ENCODE data around the gene CCDC112. TPM values are rescaled to one million over a fixed set of nuclear protein-coding genes. Genes with fewer than 3 reads are reported as not detected.

Gene CCDC112
- total RNA-seq, 1 donor from 2014 or later = 8.4 TPM

- no peak for DNase-seq (ENCODE audit: low spot score)
Measured at GRCh38 chr5:115319007-115319406, 22.6 kb upstream of the CCDC112 start.

GRCh38 chr5:115317736-115318135, 21.3 kb upstream of the CCDC112 start:
- no peak for DNase-seq (ENCODE audit: low spot score)

- no peak for DNase-seq (ENCODE audit: low spot score)
Measured at GRCh38 chr5:115317320-115317719, 20.9 kb upstream of the CCDC112 start.

- DNase-seq (ENCODE audit: low spot score) = no peak
Measured at GRCh38 chr5:115313632-115314031, 17.2 kb upstream of the CCDC112 start.

- DNase-seq (ENCODE audit: low spot score) = no peak
Measured at GRCh38 chr5:115313052-115313451, 16.6 kb upstream of the CCDC112 start.

GRCh38 chr5:115309751-115310370, 13.4 kb upstream of the CCDC112 start:
- peak; percentile 47 for DNase-seq (ENCODE audit: low spot score)

- no peak for DNase-seq (ENCODE audit: low spot score)
Measured at GRCh38 chr5:115308815-115309214, 12.4 kb upstream of the CCDC112 start.

- no peak for DNase-seq (ENCODE audit: low spot score)
Measured at GRCh38 chr5:115306011-115306536, 9.6 kb upstream of the CCDC112 start.

- DNase-seq (ENCODE audit: low spot score) = no peak
Measured at GRCh38 chr5:115304496-115304895, 8.0 kb upstream of the CCDC112 start.

- no peak for DNase-seq (ENCODE audit: low spot score)
Measured at GRCh38 chr5:115298811-115299210, 2.4 kb upstream of the CCDC112 start.

GRCh38 chr5:115297031-115297430, 577 bp upstream of the CCDC112 start:
- peak; percentile 13 for DNase-seq (ENCODE audit: low spot score)

GRCh38 chr5:115295777-115296123, 704 bp downstream of the CCDC112 start:
- no peak for DNase-seq (ENCODE audit: low spot score)

- no peak for DNase-seq (ENCODE audit: low spot score)
Measured at GRCh38 chr5:115291397-115291796, 5.1 kb downstream of the CCDC112 start.

GRCh38 chr5:115289104-115289503, 7.3 kb downstream of the CCDC112 start:
- DNase-seq (ENCODE audit: low spot score) = peak; percentile 19

- no peak for DNase-seq (ENCODE audit: low spot score)
Measured at GRCh38 chr5:115284021-115284420, 12.4 kb downstream of the CCDC112 start.

GRCh38 chr5:115282131-115282530, 14.3 kb downstream of the CCDC112 start:
- no peak for DNase-seq (ENCODE audit: low spot score)

GRCh38 chr5:115274584-115274983, 21.9 kb downstream of the CCDC112 start:
- no peak for DNase-seq (ENCODE audit: low spot score)

GRCh38 chr5:115272297-115272958, 24.0 kb downstream of the CCDC112 start:
- DNase-seq (ENCODE audit: low spot score) = no peak

GRCh38 chr5:115271295-115272050, 25.0 kb downstream of the CCDC112 start:
- no peak for DNase-seq (ENCODE audit: low spot score)

- DNase-seq (ENCODE audit: low spot score) = no peak
Measured at GRCh38 chr5:115267617-115268016, 28.8 kb downstream of the CCDC112 start.

- DNase-seq (ENCODE audit: low spot score) = no peak
Measured at GRCh38 chr5:115265220-115265619, 31.2 kb downstream of the CCDC112 start.

- DNase-seq (ENCODE audit: low spot score) = no peak
Measured at GRCh38 chr5:115264786-115265185, 31.7 kb downstream of the CCDC112 start.

GRCh38 chr5:115263078-115263380, 33.4 kb downstream of the CCDC112 start:
- DNase-seq (ENCODE audit: low spot score) = no peak
